T-helper 2 cell treated with Interferon-gamma antibody and Interleukin-4, amounts not matched to agents 5 μg/mL and 100 μg/mL, for 36 hours (primary cell): Measurements from ENCODE around the gene SORBS2.

Source experiments
- DNase-seq: peaks from one replicate; pipeline ENCODE4 v3.0.0; 2021; ENCODE audit warnings: low spot score
- H3K27ac Mint-ChIP-seq: one replicate; pipeline ENCODE4 v1.8.0; 2021; ENCODE audit warnings: mild to moderate bottlenecking, mixed read lengths
- H3K27me3 Mint-ChIP-seq: one replicate; pipeline ENCODE4 v1.8.0; 2021; ENCODE audit warnings: low read depth, mixed read lengths
- H3K36me3 Mint-ChIP-seq: one replicate; pipeline ENCODE4 v1.8.0; 2021; ENCODE audit warnings: low read depth, mixed read lengths
- H3K4me1 Mint-ChIP-seq: one replicate; pipeline ENCODE4 v1.8.0; 2021; ENCODE audit warnings: low read depth, mixed read lengths
- H3K4me3 Mint-ChIP-seq: one replicate; pipeline ENCODE4 v1.8.0; 2022; ENCODE audit warnings: mild to moderate bottlenecking, moderate library complexity, mixed read lengths
- H3K9me3 Mint-ChIP-seq: one replicate; pipeline ENCODE4 v1.8.0; 2021; ENCODE audit warnings: mixed read lengths

Gene SORBS2

DNA sequence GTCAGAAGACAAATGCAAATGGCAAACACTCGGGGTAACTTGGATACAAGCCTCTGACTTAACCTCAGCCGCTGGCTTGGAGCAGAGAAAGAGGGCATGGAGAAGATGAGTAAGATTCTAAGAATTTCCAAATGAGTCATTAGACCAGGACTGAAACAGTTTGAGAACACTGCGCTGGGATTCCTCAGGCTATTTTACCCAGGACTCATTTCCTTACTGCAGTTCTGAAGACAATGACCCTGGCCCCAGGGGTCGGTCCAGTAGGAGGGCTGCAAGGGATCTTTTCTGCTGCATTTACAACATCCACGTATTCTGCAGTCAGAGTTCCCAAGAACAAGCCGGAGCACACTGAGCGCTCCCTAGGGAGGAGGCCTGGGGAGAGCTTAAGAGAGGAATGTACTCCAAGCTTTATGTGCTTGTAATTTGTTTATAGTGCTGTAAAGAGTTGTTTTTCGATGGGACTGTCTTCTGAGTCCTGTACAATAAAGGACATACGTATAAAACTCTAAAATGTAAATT lies 27.3 kb upstream of the SORBS2 start:
- Mint-ChIP-seq H3K36me3 (no peaks in the 10 kb centered on the region), H3K27me3 (no peaks in the 10 kb centered on the region), H3K9me3 (no peaks in the 10 kb centered on the region), H3K27ac (no peak overlapping the region), H3K4me1 (no peaks in the 10 kb centered on the region), H3K4me3 (no peak overlapping the region)
- no peak for DNase-seq

DNA sequence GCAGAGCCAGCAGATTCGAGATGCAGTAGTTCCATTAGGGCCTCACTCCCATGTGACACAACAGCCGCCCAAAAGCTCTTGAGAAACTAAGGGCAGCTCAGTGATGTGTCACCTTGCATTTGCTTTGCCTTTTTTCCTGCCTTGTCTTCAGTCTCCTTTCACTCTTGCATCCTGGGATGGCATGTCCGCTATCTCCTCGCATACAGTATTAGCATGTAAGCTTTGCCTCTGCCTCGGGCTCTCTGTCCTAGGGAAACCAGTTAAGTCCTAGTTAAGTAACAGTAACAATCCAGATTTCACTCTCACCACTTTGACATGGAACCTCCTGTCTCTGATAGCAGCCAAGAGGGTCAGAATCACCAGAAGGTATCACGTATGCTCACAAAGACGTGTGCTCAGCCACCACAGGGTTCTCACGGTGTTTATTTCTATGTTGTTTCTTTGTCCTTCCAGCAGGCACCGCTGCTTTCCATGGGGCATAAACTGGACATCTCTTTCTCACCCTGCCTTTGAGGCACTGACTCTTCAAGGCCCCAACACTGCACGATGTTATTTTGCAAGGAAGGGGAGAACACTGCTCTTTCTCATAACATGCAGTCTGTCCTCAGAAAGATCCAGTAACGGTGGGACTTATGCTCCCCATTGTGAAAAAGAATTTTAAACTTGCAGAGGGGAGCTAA lies 26.7 kb upstream of the SORBS2 start:
- Mint-ChIP-seq H3K4me1 (no peaks in the 10 kb centered on the region), H3K27ac (no peak overlapping the region)
- no peak for DNase-seq

DNA sequence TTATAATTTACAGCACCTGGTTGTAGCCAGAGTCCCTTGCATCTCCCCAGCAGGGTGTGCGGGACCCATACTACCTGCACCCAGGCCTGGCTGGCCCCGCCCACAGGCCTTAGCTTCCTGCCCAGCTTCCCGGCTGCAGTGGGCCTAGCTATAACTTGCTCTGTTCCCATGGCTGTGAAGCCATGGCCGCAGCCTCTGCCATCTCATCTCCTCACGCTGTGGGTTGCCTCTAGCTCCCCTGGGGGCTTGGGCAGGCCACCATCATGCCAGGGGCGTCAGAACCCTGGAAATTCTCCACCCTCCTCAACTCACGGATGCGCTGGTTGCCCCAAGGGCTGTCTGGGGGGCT lies 26.1 kb upstream of the SORBS2 start:
- no peaks in the 10 kb centered on the region for H3K27me3 Mint-ChIP-seq
- DNase-seq, result no peak
- no peaks in the 10 kb centered on the region for H3K9me3 Mint-ChIP-seq
- no peak overlapping the region for H3K27ac Mint-ChIP-seq
- H3K4me3 Mint-ChIP-seq, result no peak overlapping the region
- H3K4me1 Mint-ChIP-seq, result no peaks in the 10 kb centered on the region
- no peaks in the 10 kb centered on the region for H3K36me3 Mint-ChIP-seq

More for the DNA sequence above, 26.7 kb upstream of the SORBS2 start:
- Mint-ChIP-seq H3K36me3 (no peaks in the 10 kb centered on the region), H3K9me3 (no peaks in the 10 kb centered on the region), H3K4me3 (no peak overlapping the region), H3K27me3 (no peaks in the 10 kb centered on the region)

DNA sequence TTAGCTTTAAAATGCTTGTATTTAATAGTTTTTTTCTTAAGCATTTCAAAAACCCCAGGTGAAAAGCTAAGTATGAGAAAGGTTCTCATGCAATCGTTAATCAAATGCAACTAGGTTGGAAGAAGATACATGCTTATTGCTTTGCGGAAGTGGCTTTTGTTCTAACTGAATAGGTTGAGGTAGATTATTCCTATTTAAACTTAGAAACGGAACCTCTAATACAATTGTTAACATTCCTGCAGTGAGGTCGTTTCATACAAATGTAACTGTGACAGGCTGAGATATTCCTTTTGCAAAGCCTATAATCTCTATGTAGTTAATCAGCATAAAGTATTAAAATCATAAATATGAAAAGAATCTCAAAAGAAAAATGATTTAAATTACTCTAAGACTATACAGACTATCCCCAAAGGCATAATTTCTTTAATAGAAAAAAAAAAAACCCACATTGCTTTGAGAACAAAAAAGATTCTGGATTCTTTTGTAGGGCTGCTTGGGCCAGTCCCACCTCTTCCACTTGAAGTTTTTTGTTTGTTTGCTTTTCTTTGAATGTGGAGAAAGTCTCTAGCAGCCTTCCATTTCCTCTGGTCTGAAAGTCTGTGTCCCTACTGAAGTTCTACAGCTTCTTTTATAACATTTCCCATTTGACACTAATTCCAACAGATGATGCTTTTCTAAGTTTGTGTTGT lies 25.6 kb upstream of the SORBS2 start:
- DNase-seq, result no peak
- Mint-ChIP-seq H3K9me3 (no peaks in the 10 kb centered on the region), H3K27me3 (no peaks in the 10 kb centered on the region), H3K4me3 (no peak overlapping the region), H3K27ac (no peak overlapping the region), H3K36me3 (no peaks in the 10 kb centered on the region), H3K4me1 (no peaks in the 10 kb centered on the region)

DNA sequence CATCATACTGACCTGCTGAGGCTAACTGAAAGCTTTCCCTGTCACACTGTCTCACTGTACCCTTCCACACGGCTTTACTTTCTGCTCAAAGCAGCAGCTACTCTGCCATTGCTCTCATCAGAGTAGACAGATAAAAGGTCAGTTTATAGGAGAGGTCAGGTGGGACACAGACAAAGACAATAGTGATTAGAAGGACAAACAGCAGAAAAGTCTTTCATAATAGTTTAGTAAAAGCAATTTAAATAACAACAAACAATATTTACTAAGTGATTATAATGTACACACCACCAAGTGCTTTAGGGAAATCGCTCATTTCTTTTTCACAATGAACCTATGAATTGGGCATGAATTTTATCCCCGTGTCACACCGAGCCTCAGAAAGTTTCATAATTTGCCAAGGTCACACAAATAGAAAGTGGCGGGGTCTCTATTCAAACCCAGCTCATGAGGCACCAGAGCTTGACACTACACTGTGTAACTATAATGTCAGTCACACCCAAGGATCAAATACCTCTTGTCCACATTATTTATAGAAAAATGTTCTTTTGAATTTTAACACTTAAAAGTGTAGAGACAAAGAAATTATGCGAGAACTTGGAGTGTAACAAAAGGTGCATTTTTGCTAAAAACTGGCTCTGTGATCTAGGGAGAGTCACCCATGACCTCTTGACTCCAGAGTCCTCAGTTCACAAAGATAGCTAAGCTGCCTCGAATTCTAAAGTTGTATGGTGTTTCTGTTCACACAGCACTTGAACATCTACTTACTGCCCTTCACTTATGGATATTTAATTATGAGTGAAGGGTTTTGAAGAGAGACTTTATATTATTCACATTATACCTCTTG lies 24.5 kb upstream of the SORBS2 start:
- Mint-ChIP-seq H3K36me3 (no peaks in the 10 kb centered on the region), H3K4me1 (no peaks in the 10 kb centered on the region), H3K4me3 (no peak overlapping the region), H3K9me3 (no peaks in the 10 kb centered on the region), H3K27me3 (no peaks in the 10 kb centered on the region), H3K27ac (no peak overlapping the region)
- DNase-seq, result no peak

DNA sequence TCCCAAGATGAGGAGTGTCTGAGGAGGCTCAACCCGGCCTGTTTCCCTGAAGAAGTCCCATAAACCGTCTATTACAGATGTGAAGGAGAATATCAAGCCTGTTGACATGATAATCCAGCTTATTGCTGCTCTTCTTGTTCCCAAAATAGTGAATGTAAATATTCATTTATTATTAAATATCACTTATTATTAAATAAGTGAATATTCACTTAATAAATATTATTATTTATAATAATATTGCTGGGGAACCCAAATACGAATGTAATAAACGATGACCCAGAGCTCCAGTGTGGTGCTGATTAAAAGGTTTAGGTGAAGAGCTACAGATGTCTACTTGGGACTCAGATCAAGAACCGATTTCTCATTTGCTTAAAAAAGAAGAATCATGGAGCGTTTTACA lies 23.8 kb upstream of the SORBS2 start:
- Mint-ChIP-seq H3K9me3 (no peaks in the 10 kb centered on the region), H3K27ac (no peak overlapping the region), H3K36me3 (no peaks in the 10 kb centered on the region), H3K27me3 (no peaks in the 10 kb centered on the region), H3K4me3 (no peak overlapping the region), H3K4me1 (no peaks in the 10 kb centered on the region)
- no peak for DNase-seq

DNA sequence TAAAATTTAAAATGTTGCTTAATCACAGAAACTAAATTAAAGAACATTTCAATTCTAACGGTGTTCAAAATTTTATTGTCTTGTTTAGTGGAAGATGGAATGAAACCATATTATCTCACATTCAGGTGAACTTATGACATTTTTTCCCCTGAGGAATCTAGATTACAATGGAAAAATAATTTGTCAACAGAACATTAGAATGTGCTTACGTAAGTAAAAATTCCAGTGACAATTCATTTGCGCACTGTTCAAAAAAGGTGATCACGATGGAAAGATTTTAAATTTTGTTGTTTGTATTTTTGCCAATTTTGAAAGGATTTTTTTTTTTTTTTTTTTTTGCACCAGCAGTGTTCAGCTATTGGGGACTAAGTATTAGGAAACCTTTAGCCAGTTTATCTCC lies 23.3 kb upstream of the SORBS2 start:
- DNase-seq, result no peak
- Mint-ChIP-seq H3K9me3 (no peaks in the 10 kb centered on the region), H3K27me3 (no peaks in the 10 kb centered on the region), H3K4me3 (no peak overlapping the region), H3K27ac (no peak overlapping the region), H3K4me1 (no peaks in the 10 kb centered on the region), H3K36me3 (no peaks in the 10 kb centered on the region)

DNA sequence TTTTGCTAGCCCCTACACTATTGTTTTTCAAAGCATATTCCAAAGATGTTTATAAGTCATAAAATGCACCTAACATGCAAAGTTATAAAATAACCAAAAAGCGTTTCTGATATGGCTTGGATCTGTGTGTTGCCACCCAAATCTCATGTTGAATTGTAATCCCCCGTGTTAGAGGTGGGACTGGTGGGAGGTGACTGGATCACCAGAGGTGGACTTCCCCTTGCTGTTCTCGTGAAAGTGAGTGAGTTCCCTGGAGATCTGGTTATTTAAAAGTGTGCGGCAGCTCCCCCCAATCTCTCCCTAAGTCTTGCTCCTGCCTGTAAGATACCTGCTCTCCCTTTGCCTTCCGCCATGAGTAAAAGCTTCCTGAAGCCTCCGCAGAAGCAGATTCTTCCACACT lies 22.8 kb upstream of the SORBS2 start:
- no peak for DNase-seq
- Mint-ChIP-seq H3K36me3 (no peaks in the 10 kb centered on the region), H3K27ac (no peak overlapping the region), H3K4me1 (no peaks in the 10 kb centered on the region), H3K27me3 (no peaks in the 10 kb centered on the region), H3K4me3 (no peak overlapping the region), H3K9me3 (no peaks in the 10 kb centered on the region)

DNA sequence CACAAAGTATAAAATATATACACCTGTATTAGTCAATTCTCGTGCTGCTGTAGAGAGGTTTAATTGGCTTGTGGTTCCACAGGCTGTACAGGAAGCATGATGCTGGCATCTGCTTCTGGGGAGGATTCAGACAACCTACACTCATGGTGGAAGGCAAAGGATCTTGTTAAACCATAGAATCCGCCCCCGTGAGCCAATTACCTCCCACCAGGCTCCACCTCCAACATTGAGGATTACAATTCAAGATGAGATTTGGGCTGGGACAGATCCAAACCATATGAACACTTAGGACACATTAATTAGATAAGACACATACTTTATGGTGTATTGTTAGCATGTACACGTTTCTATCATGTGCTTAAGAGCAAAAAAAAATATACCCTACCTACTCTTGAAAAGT lies 22.1 kb upstream of the SORBS2 start:
- no peaks in the 10 kb centered on the region for H3K27me3 Mint-ChIP-seq
- no peak overlapping the region for H3K27ac Mint-ChIP-seq
- no peaks in the 10 kb centered on the region for H3K36me3 Mint-ChIP-seq
- H3K9me3 Mint-ChIP-seq, result no peaks in the 10 kb centered on the region
- no peak overlapping the region for H3K4me3 Mint-ChIP-seq
- DNase-seq, result no peak
- no peaks in the 10 kb centered on the region for H3K4me1 Mint-ChIP-seq

DNA sequence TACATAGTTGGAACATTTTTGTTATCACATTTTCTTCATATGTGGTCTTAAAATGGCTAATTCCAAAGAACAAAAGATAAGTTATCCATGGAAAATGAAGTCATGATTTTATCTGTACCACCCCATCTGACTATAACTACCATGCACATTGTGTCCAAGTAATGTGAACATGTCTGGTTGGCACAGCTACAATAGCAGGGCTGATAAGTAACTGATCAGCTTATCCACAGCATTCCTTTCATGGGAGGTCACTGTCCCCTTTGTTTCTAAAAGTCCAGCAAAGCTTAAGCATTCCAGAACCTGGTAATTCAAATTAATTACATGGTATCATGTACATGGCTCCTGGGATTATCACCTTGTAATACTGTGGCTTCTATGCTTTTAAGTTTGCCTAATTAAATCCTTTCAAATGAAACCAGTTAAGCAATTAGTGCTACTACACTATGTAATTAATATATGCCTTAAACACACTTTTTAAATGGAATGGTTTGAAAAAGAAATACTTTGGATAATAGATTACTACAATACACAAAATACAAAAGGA lies 21.1 kb upstream of the SORBS2 start:
- Mint-ChIP-seq H3K27ac (no peak overlapping the region), H3K4me1 (no peaks in the 10 kb centered on the region), H3K36me3 (no peaks in the 10 kb centered on the region), H3K27me3 (no peaks in the 10 kb centered on the region), H3K4me3 (no peak overlapping the region), H3K9me3 (no peaks in the 10 kb centered on the region)
- no peak for DNase-seq

DNA sequence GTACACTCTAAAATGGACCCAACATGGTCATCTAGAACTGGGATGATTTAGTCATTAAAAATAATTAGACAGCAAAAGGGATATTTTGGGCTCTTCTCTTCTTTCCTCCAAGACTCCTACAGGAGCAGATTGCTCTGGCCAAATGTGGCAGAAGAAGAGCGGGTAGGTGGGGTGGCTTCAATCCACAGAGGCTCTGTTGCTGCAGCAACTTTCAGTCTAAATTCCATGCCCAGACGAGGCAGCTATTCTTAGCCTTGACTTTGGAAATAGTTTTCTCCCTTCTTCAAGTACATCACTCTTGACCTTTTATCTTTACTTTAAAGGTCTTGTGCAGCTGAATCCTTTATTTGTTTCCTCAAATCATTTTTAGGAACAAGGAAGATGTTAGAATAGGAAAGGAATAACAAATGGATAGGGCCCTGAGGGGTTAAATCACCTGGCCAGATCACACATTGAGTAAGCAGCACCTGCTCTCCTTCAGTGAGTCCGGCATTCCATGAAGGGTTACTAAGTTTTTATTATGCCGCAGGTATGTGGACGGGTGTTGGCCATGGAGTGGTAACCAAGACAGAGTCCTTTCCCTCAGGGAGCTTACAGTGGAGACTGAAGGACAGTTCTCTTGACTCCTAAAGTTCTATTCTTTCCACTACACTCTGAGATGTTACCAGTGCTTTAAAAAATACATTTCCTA lies 19.3 kb upstream of the SORBS2 start:
- Mint-ChIP-seq H3K27me3 (no peaks in the 10 kb centered on the region), H3K4me1 (no peaks in the 10 kb centered on the region), H3K4me3 (no peak overlapping the region), H3K36me3 (no peaks in the 10 kb centered on the region), H3K27ac (no peak overlapping the region), H3K9me3 (no peaks in the 10 kb centered on the region)
- DNase-seq, result no peak

DNA sequence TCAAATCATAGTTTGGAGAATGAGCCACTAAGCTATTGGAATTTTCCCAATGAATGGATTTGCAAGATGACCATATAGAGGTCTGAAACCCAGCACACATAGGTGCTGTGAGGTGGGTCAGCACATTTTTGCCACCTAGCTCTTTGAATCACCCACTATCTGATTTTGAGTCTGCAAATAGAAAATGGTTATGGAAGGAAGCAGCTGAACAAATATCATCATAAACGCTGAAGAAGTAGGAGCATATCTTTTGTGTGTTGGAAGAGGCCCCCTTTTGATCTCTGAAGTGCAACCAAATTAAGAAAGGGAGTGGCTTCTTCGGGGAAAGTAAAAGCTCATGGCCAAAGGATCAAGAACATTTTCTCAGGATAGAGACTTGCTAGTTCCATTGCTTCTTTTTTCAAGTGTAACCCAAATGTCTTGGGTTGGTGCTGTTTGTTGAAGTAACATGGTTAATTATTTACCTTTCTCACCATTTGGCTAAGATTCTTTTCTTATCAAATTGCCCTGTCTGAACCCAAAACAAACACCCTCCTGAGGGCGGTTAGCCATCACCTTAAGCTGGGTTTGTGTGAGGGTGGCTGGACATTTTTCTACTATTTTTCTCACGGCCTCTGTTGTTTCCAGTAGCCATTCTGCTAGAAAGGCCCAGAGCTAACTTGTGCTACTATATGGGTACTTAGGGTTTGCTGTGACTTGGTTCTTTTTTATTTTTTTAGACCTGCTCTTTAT lies 18.4 kb upstream of the SORBS2 start:
- H3K4me3 Mint-ChIP-seq, result no peak overlapping the region
- no peaks in the 10 kb centered on the region for H3K9me3 Mint-ChIP-seq
- H3K36me3 Mint-ChIP-seq, result no peaks in the 10 kb centered on the region

DNA sequence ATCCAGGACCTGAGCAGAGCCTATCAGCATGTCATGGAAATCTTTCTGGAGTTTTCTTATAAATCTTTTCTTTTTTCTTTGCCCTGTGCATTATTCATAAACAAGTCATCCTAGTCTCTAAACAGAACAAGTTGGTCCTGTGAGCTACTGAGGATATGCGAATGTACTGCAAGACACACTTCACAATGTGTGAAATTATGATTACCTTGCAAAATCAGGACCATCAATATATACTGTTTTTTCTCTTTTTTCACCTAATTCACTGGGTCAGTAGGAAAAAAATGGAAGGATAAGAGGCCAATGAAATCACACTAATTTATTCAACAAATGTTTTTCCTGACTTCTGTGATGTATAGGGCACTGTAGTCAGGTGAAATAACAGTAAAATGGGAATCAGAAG lies 14.4 kb upstream of the SORBS2 start:
- no peaks in the 10 kb centered on the region for H3K27me3 Mint-ChIP-seq
- no peak for DNase-seq
- no peaks in the 10 kb centered on the region for H3K4me1 Mint-ChIP-seq
- H3K4me3 Mint-ChIP-seq, result no peak overlapping the region
- H3K36me3 Mint-ChIP-seq, result no peaks in the 10 kb centered on the region
- H3K27ac Mint-ChIP-seq, result no peak overlapping the region
- H3K9me3 Mint-ChIP-seq, result no peaks in the 10 kb centered on the region

More for the DNA sequence above, 18.4 kb upstream of the SORBS2 start:
- H3K27me3 Mint-ChIP-seq, result no peaks in the 10 kb centered on the region
- no peak for DNase-seq
- no peak overlapping the region for H3K27ac Mint-ChIP-seq
- H3K4me1 Mint-ChIP-seq, result no peaks in the 10 kb centered on the region
